ENCODE data around the gene CNIH2.

Gene CNIH2

GRCh38 chr11:66331542-66332370, 53.8 kb downstream of the CNIH2 start:
- Histone ChIP-seq H3K36me3 (ENCODE audit: insufficient read depth, low read length) (peaks cover 8% of the 10 kb centered on the region; the same call in 1 of the 2 replicates), H3K4me1 (ENCODE audit: control insufficient read depth, insufficient read depth, low read length, unreplicated experiment) (peaks cover 33% of the 10 kb centered on the region), H2AFZ (ENCODE audit: low read length, unreplicated experiment) (no peak overlapping the region), H3K79me2 (ENCODE audit: control insufficient read depth, insufficient read depth, low read length, unreplicated experiment) (peaks cover 31% of the 10 kb centered on the region), H3K4me3 (ENCODE audit: low read depth, low read length) (no peak overlapping the region), H3K27me3 (ENCODE audit: insufficient read depth, low read length) (no peaks in the 10 kb centered on the region), H3K27ac (ENCODE audit: low read depth, low read length) (no peak overlapping the region)

- Histone ChIP-seq H3K27ac (ENCODE audit: low read depth, low read length) (no peak overlapping the region), H3K4me1 (ENCODE audit: control insufficient read depth, insufficient read depth, low read length, unreplicated experiment) (peaks cover 33% of the 10 kb centered on the region), H3K4me3 (ENCODE audit: low read depth, low read length) (no peak overlapping the region), H2AFZ (ENCODE audit: low read length, unreplicated experiment) (no peak overlapping the region), H3K79me2 (ENCODE audit: control insufficient read depth, insufficient read depth, low read length, unreplicated experiment) (peaks cover 31% of the 10 kb centered on the region), H3K27me3 (ENCODE audit: insufficient read depth, low read length) (no peaks in the 10 kb centered on the region), H3K36me3 (ENCODE audit: insufficient read depth, low read length) (peaks cover 8% of the 10 kb centered on the region; the same call in 1 of the 2 replicates)
Measured at GRCh38 chr11:66332371-66333219, 54.6 kb downstream of the CNIH2 start.

GRCh38 chr11:66333220-66333877, 55.4 kb downstream of the CNIH2 start:
- Histone ChIP-seq H2AFZ (ENCODE audit: low read length, unreplicated experiment) (no peak overlapping the region), H3K27me3 (ENCODE audit: insufficient read depth, low read length) (no peaks in the 10 kb centered on the region), H3K79me2 (ENCODE audit: control insufficient read depth, insufficient read depth, low read length, unreplicated experiment) (peaks cover 31% of the 10 kb centered on the region), H3K4me1 (ENCODE audit: control insufficient read depth, insufficient read depth, low read length, unreplicated experiment) (peaks cover 34% of the 10 kb centered on the region), H3K4me3 (ENCODE audit: low read depth, low read length) (no peak overlapping the region; the same call in 1 of the 2 replicates), H3K27ac (ENCODE audit: low read depth, low read length) (no peak overlapping the region), H3K36me3 (ENCODE audit: insufficient read depth, low read length) (peaks cover 8% of the 10 kb centered on the region; the same call in 1 of the 2 replicates)

Measured in ACC112 (cell line).